Natural killer cell treated with Interleukin-12 subunit alpha and Interleukin-12 subunit beta and Interleukin-15 and Interleukin-18, amount 100 ng/mL, for 72 hours (primary cell): ENCODE data around the gene SPAM1. TPM values are rescaled to one million over a fixed set of nuclear protein-coding genes. Genes with fewer than 3 reads are reported as not detected.

Source experiments
- ATAC-seq, 2 donors: fragments of 150-1000 bp; cut with Tn5 transposase in 1 of 2; sonication (Bioruptor Pico), chemical (Tn5 transposase) in 1 of 2; 2 replicates each; pipeline ENCODE4 v1.10.0; 2021
- DNase-seq: peaks from one replicate; pipeline ENCODE4 v3.0.0; 2022; ENCODE audit warnings: low spot score
- H3K27ac Mint-ChIP-seq, 2 donors: 1 replicate in 1 of 2; 2 replicates in 1 of 2; pipeline ENCODE4 v1.8.0; 2022; ENCODE audit warnings: mixed read lengths in 2 of 2, mild to moderate bottlenecking in 1 of 2, moderate library complexity in 1 of 2
- H3K27me3 Mint-ChIP-seq, 2 donors: 1 replicate in 1 of 2; 2 replicates in 1 of 2; pipeline ENCODE4 v1.8.0; 2022; ENCODE audit warnings: mixed read lengths in 2 of 2
- H3K36me3 Mint-ChIP-seq: one replicate; pipeline ENCODE4 v1.8.0; 2022; ENCODE audit warnings: mixed read lengths
- H3K4me1 Mint-ChIP-seq, 2 donors: 1 replicate in 1 of 2; 2 replicates in 1 of 2; pipeline ENCODE4 v1.8.0; 2022; ENCODE audit warnings: low read depth in 2 of 2, mixed read lengths in 2 of 2, mild to moderate bottlenecking in 1 of 2
- H3K4me3 Mint-ChIP-seq: one replicate; pipeline ENCODE4 v1.8.0; 2022; ENCODE audit warnings: mixed read lengths
- H3K9me3 Mint-ChIP-seq: 2 replicates; pipeline ENCODE4 v1.8.0; 2022; ENCODE audit warnings: mixed read lengths
- total RNA-seq, 2 donors: library from RNA; stranded (reverse); gene quantifications; one replicate each; pipeline ENCODE4 v1.2.3, GENCODE V29; 2022

Gene SPAM1
- total RNA-seq, 2 donors from 2014 or later = not detected

DNA sequence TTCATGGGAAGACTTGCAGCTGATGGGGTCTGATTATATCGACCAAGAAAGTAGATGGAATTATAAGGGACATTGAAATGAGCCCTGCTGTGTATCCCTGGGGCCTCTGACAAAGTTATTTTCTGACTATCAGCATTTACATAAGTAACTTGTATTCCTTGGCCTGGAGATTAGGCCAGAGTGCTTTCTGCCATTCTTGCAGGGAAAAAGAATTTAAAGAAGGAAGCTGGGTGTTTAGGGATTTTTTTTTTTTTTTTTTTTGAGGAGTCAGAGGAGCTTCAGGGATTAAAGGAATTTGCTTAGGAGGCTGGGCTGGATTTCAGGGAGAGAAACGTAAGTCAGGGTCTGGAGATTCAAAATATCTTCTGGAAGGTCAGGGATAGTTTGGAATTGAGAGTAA, 4.6 kb downstream of the SPAM1 start:
- no peaks in the 10 kb centered on the region for H3K27me3 Mint-ChIP-seq
- ATAC-seq (no peak), DNase-seq (no peak)
- no peaks in the 10 kb centered on the region for H3K36me3 Mint-ChIP-seq
- H3K4me3 Mint-ChIP-seq = no peak overlapping the region
- H3K27ac Mint-ChIP-seq = no peak overlapping the region
- no peaks in the 10 kb centered on the region for H3K4me1 Mint-ChIP-seq
- H3K9me3 Mint-ChIP-seq = peaks cover 4% of the 10 kb centered on the region

GRCh38 chr7:123935436-123936381, 10.7 kb downstream of the SPAM1 start:
- DNase-seq (no peak), ATAC-seq (no peak)
- H3K27me3 Mint-ChIP-seq = no peaks in the 10 kb centered on the region
- no peak overlapping the region for H3K4me3 Mint-ChIP-seq
- H3K4me1 Mint-ChIP-seq = no peaks in the 10 kb centered on the region
- no peak overlapping the region for H3K27ac Mint-ChIP-seq
- H3K9me3 Mint-ChIP-seq = peaks cover 4% of the 10 kb centered on the region
- H3K36me3 Mint-ChIP-seq = no peaks in the 10 kb centered on the region

DNA sequence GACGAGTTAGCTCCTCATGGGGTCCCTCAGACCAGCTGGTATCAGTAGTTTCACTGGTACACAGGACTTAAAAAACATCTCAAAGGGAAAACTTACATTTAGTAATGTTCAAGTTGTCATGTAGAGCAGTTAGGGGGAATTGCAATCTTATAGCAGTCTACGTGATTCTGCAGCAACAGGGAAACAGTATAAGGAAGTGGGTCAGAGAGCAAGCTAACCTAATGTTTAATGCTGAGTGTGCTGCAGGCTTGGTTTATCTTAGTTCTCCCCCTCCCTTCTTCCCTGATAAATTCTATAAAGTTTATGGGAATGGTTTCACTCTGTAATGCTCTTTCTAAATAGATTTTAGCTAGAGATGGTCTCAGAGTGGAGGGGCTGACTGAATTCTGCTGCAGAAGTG, 11.3 kb downstream of the SPAM1 start:
- H3K4me3 Mint-ChIP-seq = no peak overlapping the region
- ATAC-seq = no peak
- no peak overlapping the region for H3K27ac Mint-ChIP-seq
- H3K9me3 Mint-ChIP-seq = peaks cover 4% of the 10 kb centered on the region
- no peak for DNase-seq
- no peaks in the 10 kb centered on the region for H3K4me1 Mint-ChIP-seq
- no peaks in the 10 kb centered on the region for H3K36me3 Mint-ChIP-seq
- no peaks in the 10 kb centered on the region for H3K27me3 Mint-ChIP-seq

- Mint-ChIP-seq H3K36me3 (no peaks in the 10 kb centered on the region), H3K27me3 (peaks cover 0 to 5% of the 10 kb centered on the region in 2 donors), H3K27ac (no peak overlapping the region), H3K4me1 (no peaks in the 10 kb centered on the region), H3K4me3 (no peak overlapping the region), H3K9me3 (peaks cover 4% of the 10 kb centered on the region)
- DNase-seq = no peak
- no peak for ATAC-seq
Measured at GRCh38 chr7:123939784-123940183, 14.7 kb downstream of the SPAM1 start.

DNA sequence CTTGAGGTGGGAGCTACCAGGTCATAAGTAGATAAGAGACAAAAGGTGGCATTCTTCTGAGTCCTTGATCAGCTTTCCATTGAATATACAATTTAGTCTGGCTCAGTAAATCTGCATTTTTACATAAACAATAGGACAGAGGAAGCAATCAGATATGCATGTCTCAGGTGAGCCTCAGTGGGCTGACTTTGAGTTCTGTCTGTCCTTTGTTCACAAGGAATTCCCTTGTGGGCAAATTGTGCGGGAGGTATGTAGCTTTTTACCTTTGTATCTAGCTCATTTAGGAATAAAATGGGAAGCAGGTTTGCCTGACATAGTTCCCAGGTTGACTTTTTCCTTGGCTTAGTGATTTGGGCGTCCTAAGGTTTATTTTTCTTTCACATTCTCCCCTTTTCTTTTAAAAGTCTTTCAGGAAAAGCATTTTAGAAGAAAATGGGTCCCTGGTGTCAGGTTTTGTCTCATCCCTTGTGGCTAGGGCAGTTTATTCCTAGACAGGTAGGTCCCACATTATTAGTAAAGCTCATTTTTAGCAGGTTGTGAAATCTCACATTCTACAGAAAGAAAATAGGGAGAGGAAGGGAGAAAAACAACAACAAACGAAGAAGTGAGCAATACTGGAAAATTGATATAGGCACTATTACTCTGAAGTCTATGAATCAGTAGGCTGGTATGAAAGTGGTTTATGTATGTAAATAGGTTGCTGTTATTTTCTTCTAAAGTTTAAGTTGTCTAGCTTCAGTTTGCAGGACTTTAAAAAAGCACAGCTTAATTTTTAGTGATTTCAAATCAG, 16.5 kb downstream of the SPAM1 start:
- H3K4me3 Mint-ChIP-seq = no peak overlapping the region
- H3K36me3 Mint-ChIP-seq = no peaks in the 10 kb centered on the region
- H3K27me3 Mint-ChIP-seq = peaks cover 0 to 5% of the 10 kb centered on the region in 2 donors
- H3K9me3 Mint-ChIP-seq = no peaks in the 10 kb centered on the region
- no peak overlapping the region for H3K27ac Mint-ChIP-seq
- no peaks in the 10 kb centered on the region for H3K4me1 Mint-ChIP-seq
- DNase-seq (no peak), ATAC-seq (no peak)

- DNase-seq = no peak
- Mint-ChIP-seq H3K27me3 (peaks cover 0 to 5% of the 10 kb centered on the region in 2 donors), H3K4me1 (no peaks in the 10 kb centered on the region), H3K27ac (no peak overlapping the region), H3K36me3 (no peaks in the 10 kb centered on the region), H3K4me3 (no peak overlapping the region), H3K9me3 (no peaks in the 10 kb centered on the region)
- no peak for ATAC-seq
Measured at GRCh38 chr7:123944395-123944794, 19.4 kb downstream of the SPAM1 start.

DNA sequence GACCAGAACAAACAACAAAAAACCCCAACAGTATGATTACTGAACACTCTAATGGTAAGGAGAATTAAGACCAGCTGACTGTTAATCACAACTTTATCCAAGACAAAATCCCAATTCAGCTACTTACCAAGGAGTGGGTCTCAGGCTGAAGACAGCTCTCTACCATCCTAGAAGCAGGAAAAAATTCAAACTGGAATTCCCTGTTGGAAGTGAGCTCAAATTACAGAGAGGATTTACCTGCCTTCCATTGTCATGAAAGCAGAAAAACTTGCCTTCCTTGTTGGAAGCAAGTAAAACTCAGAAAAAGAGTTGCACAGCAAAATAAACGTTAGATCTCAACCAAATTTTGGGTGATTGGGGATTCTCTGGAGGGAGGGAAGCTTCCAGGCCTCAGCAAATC, 20.9 kb downstream of the SPAM1 start:
- Mint-ChIP-seq H3K9me3 (no peaks in the 10 kb centered on the region), H3K4me3 (no peak overlapping the region), H3K27ac (no peak overlapping the region), H3K36me3 (no peaks in the 10 kb centered on the region), H3K27me3 (peaks cover 0 to 5% of the 10 kb centered on the region in 2 donors), H3K4me1 (no peaks in the 10 kb centered on the region)
- ATAC-seq (no peak), DNase-seq (no peak)

DNA sequence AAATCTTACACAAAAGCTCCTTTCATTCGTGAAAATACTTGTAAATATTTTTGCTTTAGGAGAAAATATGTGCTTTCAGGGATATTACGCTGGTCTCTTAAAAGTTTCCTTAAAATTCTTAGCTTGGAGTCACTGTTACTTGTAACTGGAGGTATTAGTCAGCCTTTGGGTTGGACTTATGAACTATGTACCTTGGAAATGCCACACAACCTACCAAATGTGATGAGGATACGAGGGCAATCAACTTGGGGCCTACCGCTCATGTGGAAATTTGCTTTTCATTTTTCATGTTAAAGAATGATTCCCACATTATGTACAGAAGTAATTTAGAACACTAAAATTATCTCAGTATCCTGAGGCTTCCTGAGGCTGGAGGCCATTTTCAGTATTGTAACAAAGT, 23.1 kb downstream of the SPAM1 start:
- DNase-seq = no peak
- H3K4me3 Mint-ChIP-seq = no peak overlapping the region
- H3K4me1 Mint-ChIP-seq = no peaks in the 10 kb centered on the region
- no peaks in the 10 kb centered on the region for H3K9me3 Mint-ChIP-seq
- no peak overlapping the region for H3K27ac Mint-ChIP-seq
- H3K27me3 Mint-ChIP-seq = no peaks in the 10 kb centered on the region
- ATAC-seq = no peak
- no peaks in the 10 kb centered on the region for H3K36me3 Mint-ChIP-seq

DNA sequence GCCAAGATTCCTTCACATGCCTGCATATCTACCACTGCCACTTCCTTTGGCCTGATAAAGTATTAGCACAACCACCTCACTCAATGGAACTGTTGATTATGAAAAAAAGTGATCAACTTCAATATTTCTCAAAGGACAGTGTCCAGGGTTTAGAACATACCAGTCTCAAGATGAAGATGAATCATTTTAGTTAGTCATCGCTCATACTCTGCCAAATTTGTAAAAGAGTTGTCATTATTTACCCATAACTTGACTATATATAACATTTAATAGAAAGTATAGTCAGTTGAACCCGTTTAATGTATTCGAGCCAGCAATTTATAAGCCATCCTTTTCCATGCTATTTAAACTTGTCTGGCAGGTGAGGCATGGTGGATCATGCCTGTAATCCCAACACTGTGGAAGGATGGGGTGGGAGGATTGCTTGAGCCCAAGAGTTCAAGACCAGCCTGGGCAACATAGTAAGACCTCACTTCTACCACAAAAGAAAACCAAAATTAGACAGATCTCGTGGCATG, 33.2 kb downstream of the SPAM1 start:
- no peaks in the 10 kb centered on the region for H3K4me1 Mint-ChIP-seq
- no peak overlapping the region for H3K27ac Mint-ChIP-seq
- ATAC-seq (no peak), DNase-seq (no peak)
- H3K9me3 Mint-ChIP-seq = peaks cover 5% of the 10 kb centered on the region
- H3K27me3 Mint-ChIP-seq = no peaks in the 10 kb centered on the region
- H3K4me3 Mint-ChIP-seq = no peak overlapping the region
- H3K36me3 Mint-ChIP-seq = no peaks in the 10 kb centered on the region

DNA sequence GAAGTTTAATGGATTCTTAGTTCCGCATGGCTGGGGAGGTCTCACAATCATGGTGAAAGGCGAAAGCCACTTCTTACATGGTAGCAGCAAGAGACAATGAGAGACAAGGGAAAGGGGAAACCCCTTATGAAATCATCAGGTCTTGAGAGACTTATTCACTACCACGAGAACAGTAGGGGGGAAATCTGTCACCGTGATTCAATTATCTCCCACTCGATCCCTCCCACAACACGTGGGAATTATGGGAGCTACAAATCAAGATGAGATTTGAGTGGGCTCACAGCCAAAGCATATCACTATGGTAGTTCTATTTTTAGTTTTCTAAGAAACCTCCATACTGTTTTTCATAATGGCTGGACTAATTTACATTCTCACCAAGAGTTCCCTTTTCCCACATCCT, 36.7 kb downstream of the SPAM1 start:
- DNase-seq (no peak), ATAC-seq (no peak)
- H3K4me3 Mint-ChIP-seq = no peak overlapping the region
- H3K4me1 Mint-ChIP-seq = no peaks in the 10 kb centered on the region
- no peaks in the 10 kb centered on the region for H3K27me3 Mint-ChIP-seq
- H3K36me3 Mint-ChIP-seq = no peaks in the 10 kb centered on the region
- no peak overlapping the region for H3K27ac Mint-ChIP-seq
- peaks cover 5% of the 10 kb centered on the region for H3K9me3 Mint-ChIP-seq

GRCh38 chr7:123966936-123967335, 41.9 kb downstream of the SPAM1 start:
- H3K27me3 Mint-ChIP-seq = no peaks in the 10 kb centered on the region
- no peaks in the 10 kb centered on the region for H3K4me1 Mint-ChIP-seq
- H3K4me3 Mint-ChIP-seq = no peak overlapping the region

GRCh38 chr7:123972045-123972444, 47.0 kb downstream of the SPAM1 start:
- H3K4me3 Mint-ChIP-seq = no peak overlapping the region
- no peaks in the 10 kb centered on the region for H3K27me3 Mint-ChIP-seq
- H3K4me1 Mint-ChIP-seq = no peaks in the 10 kb centered on the region
- H3K36me3 Mint-ChIP-seq = no peaks in the 10 kb centered on the region
- H3K27ac Mint-ChIP-seq = no peak overlapping the region
- DNase-seq = no peak
- H3K9me3 Mint-ChIP-seq = peaks cover 7% of the 10 kb centered on the region
- no peak for ATAC-seq

More at GRCh38 chr7:123966936-123967335, 41.9 kb downstream of the SPAM1 start:
- Mint-ChIP-seq H3K27ac (no peak overlapping the region), H3K9me3 (peaks cover 3% of the 10 kb centered on the region), H3K36me3 (no peaks in the 10 kb centered on the region)
- ATAC-seq (no peak), DNase-seq (no peak)

GRCh38 chr7:123972831-123973230, 47.8 kb downstream of the SPAM1 start:
- H3K27ac Mint-ChIP-seq = no peak overlapping the region

GRCh38 chr7:123974326-123974908, 49.4 kb downstream of the SPAM1 start:
- Mint-ChIP-seq H3K4me1 (no peaks in the 10 kb centered on the region), H3K9me3 (peaks cover 7% of the 10 kb centered on the region), H3K27ac (no peak overlapping the region), H3K4me3 (no peak overlapping the region), H3K36me3 (no peaks in the 10 kb centered on the region), H3K27me3 (no peaks in the 10 kb centered on the region)
- no peak for ATAC-seq
- no peak for DNase-seq

More at GRCh38 chr7:123972831-123973230, 47.8 kb downstream of the SPAM1 start:
- no peaks in the 10 kb centered on the region for H3K4me1 Mint-ChIP-seq
- H3K4me3 Mint-ChIP-seq = no peak overlapping the region
- no peak for ATAC-seq
- no peaks in the 10 kb centered on the region for H3K27me3 Mint-ChIP-seq
- H3K36me3 Mint-ChIP-seq = no peaks in the 10 kb centered on the region
- DNase-seq = no peak
- H3K9me3 Mint-ChIP-seq = peaks cover 7% of the 10 kb centered on the region
